HG02588 (cell line): ENCODE data around the gene LENG1.

ENCODE experiments used
- ATAC-seq: cut with Tn5 transposase; IDR thresholded peaks from one replicate; pipeline ENCODE4 v1.9.1; 2021; ENCODE audit warnings: mild to moderate bottlenecking, moderate library complexity; ENCODE audit not compliant: unreplicated experiment

The LENG1 gene

GRCh38 chr19:54114340-54115108, 45.0 kb downstream of the LENG1 start:
- no peak for ATAC-seq

- no peak for ATAC-seq
Observed at GRCh38 chr19:54109651-54110050, 49.9 kb downstream of the LENG1 start.

- no peak for ATAC-seq
Observed at GRCh38 chr19:54108496-54108895, 51.0 kb downstream of the LENG1 start.

GRCh38 chr19:54107876-54108490, 51.5 kb downstream of the LENG1 start:
- no peak for ATAC-seq

- no peak for ATAC-seq
Observed at GRCh38 chr19:54106716-54107115, 52.8 kb downstream of the LENG1 start.

GRCh38 chr19:54105796-54106195, 53.7 kb downstream of the LENG1 start:
- no peak for ATAC-seq
